ENCODE results near the gene CNMD. TPM values are rescaled to one million over a fixed set of nuclear protein-coding genes. Genes with fewer than 3 reads are reported as not detected.

Gene CNMD
- total and polyA plus RNA-seq, 2 of the 8 experiments (the other 6 are each of a cell fraction or from before 2014, with no cell fraction given): 87.4 to 113 TPM

GRCh38 chr13:52669677-52670076 lies 69.9 kb downstream of the CNMD start:
- H3K23ac ChIP-seq (ENCODE audit: insufficient read length): no peak overlapping the region
- no peaks in the 10 kb centered on the region for H3K27me3 ChIP-seq (replicated peaks in 1 of 4; ENCODE audit: control insufficient read depth in 3 of 4, extremely low read depth in 1 of 4, insufficient read depth in 3 of 4, low read length in 3 of 4)
- no peaks in the 10 kb centered on the region for H4K20me1 ChIP-seq (replicated peaks in 1 of 2; ENCODE audit: control insufficient read depth in 1 of 2, insufficient read depth in 2 of 2, low read length in 2 of 2)
- H3K23me2 ChIP-seq (ENCODE audit: low read depth, low read length): no peaks in the 10 kb centered on the region
- peaks cover 0 to 12% of the 10 kb centered on the region in 2 experiments; a peak in 1 of 4 replicates for H3K79me2 ChIP-seq (ENCODE audit: control insufficient read depth in 1 of 2, insufficient read depth in 2 of 2, low read length in 2 of 2)
- no peak overlapping the region for H3K4ac ChIP-seq (replicated peaks; ENCODE audit: insufficient read length, low read depth, low read length)
- 92% methylated on average over 2 of the region's 2 CpGs; no CpG with 5 or more reads in 1 of the 2 experiments for WGBS, 2 experiments (ENCODE audit: extremely low coverage in 1 of 2, insufficient coverage in 1 of 2, insufficient read length in 1 of 2, insufficient replicate concordance in 2 of 2, low coverage in 1 of 2, low lambda C conversion rate in 2 of 2, missing lambda C conversion rate in 1 of 2)
- no peak overlapping the region for H2BK15ac ChIP-seq (ENCODE audit: low read length)
- no peak overlapping the region for H3K27ac ChIP-seq (ENCODE audit: low read depth, low read length)
- FAIRE-seq (no peak), DNase-seq (ENCODE audit: low read depth in 1 of 2, low spot score in 2 of 2) (no peak)
- H2BK120ac ChIP-seq (replicated peaks; ENCODE audit: low read depth, low read length): no peak overlapping the region
- no peak overlapping the region for H4K5ac ChIP-seq (ENCODE audit: insufficient read length, low read depth, low read length)
- H2BK12ac ChIP-seq (ENCODE audit: low read depth, low read length): no peak overlapping the region
- peaks cover 0 to 52% (median 11%) of the 10 kb centered on the region in 4 experiments; a peak in 5 of 8 replicates for H3K36me3 ChIP-seq (ENCODE audit: control insufficient read depth in 2 of 4, insufficient read depth in 4 of 4, low read length in 3 of 4)
- no peak overlapping the region for H2BK20ac ChIP-seq (ENCODE audit: low read length)
- POLR2A ChIA-PET (ENCODE audit: partially characterized antibody): no interaction called here
- H3K4me3 ChIP-seq (ENCODE audit: extremely low read depth in 1 of 4, insufficient read depth in 2 of 4, low read depth in 3 of 4, low read length in 4 of 4): no peak overlapping the region
- no peaks in the 10 kb centered on the region for H3K4me1 ChIP-seq (replicated peaks in 1 of 4; ENCODE audit: control insufficient read depth in 3 of 4, insufficient read depth in 4 of 4, low read length in 3 of 4)
- no peak overlapping the region for H2AK5ac ChIP-seq (ENCODE audit: low read depth, low read length)
- H3K4me2 ChIP-seq (ENCODE audit: insufficient read depth in 1 of 2, low read depth in 2 of 2, low read length in 2 of 2): no peak overlapping the region
- H2AFZ ChIP-seq (ENCODE audit: low read length): no peak overlapping the region
- TF ChIP-seq SP4 (IDR thresholded peaks at IDR 0.05; ENCODE audit: low read length) (no peak), SAP30 (IDR thresholded peaks at IDR 0.05; ENCODE audit: insufficient read depth, insufficient replicate concordance, low read length) (no peak), YY1 (IDR thresholded peaks at IDR 0.05; ENCODE audit: low read depth, low read length) (no peak), E2F6 (IDR thresholded peaks at IDR 0.05) (no peak), CREB1 (IDR thresholded peaks at IDR 0.05) (no peak), SIX5 (IDR thresholded peaks at IDR 0.05; ENCODE audit: low read depth, low read length) (no peak), MAFK (IDR thresholded peaks at IDR 0.05; ENCODE audit: low read depth, low read length) (no peak)
- CTCF ChIA-PET (ENCODE audit: partially characterized antibody): interaction anchor here (1.0 kb wide), 1 partner anchor 140 kb away, joined by 5 read pairs; no protein-coding TSS in a partner anchor
- H3K18ac ChIP-seq (ENCODE audit: extremely low read depth, low read length): no peak overlapping the region
- no peak overlapping the region for H3K9ac ChIP-seq (replicated peaks in 1 of 4; ENCODE audit: extremely low read depth in 1 of 4, low read depth in 3 of 4, low read length in 3 of 4)
- no peak overlapping the region for H3K14ac ChIP-seq (ENCODE audit: insufficient read length)
- no peak overlapping the region for H2BK5ac ChIP-seq (ENCODE audit: low read depth, low read length)
- H4K91ac ChIP-seq (replicated peaks; ENCODE audit: insufficient read length, low read length): no peak overlapping the region
- H3K56ac ChIP-seq (replicated peaks; ENCODE audit: insufficient read length, low read depth, low read length): no peak overlapping the region
- 0 out of 2 replicates have a peak, but pooled peaks cover 2% of the 10 kb centered on the region for H3K79me1 ChIP-seq (ENCODE audit: low read depth, low read length)
- no peak overlapping the region for H4K8ac ChIP-seq (ENCODE audit: extremely low read depth, insufficient read depth, low read length)
- H3K9me3 ChIP-seq (ENCODE audit: insufficient read depth in 2 of 2, low read depth in 1 of 2, low read length in 1 of 2): no peaks in the 10 kb centered on the region

Measured in H1 (cell line).